Ovary (tissue), 3 donors: ENCODE data around the gene F2RL2.

Experiments used
- CTCF ChIP-seq, 3 donors: fragments of 450-650 bp in 2 of 3; fragments of 200-600 bp in 1 of 3; IDR thresholded peaks; one replicate each; pipeline versions ENCODE4 v1.5.1 to v1.8.0; 2016 to 2022; ENCODE audit warnings: antibody characterized with exemption in 3 of 3, mild to moderate bottlenecking in 1 of 3
- EP300 ChIP-seq: sonication (generic); formaldehyde crosslinking; IDR thresholded peaks from one replicate; pipeline ENCODE4 v1.6.1; 2017; ENCODE audit warnings: antibody characterized with exemption
- POLR2A ChIP-seq: fragments of 450-650 bp; IDR thresholded peaks from one replicate; pipeline ENCODE4 v1.6.1; 2017; ENCODE audit warnings: antibody characterized with exemption, mild to moderate bottlenecking, moderate library complexity
- donor health status: DM: no; HTN: no; CAD: no.

GRCh38 chr5:76576996-76577395, 46.2 kb downstream of the F2RL2 start:
- TF ChIP-seq CTCF (IDR thresholded peaks at IDR 0.05): no peak
- TF ChIP-seq EP300: no peak
- no peak for TF ChIP-seq POLR2A
